HEK293T (cell line): ENCODE results near the gene NKPD1.

Source experiments
- FOXA1 ChIP-seq: fragments of 450-650 bp; IDR thresholded peaks from 2 replicates; pipeline ENCODE4 v1.6.1; 2016; ENCODE audit warnings: mild to moderate bottlenecking
- FOXK2 ChIP-seq: fragments of 450-650 bp; IDR thresholded peaks from 2 replicates; pipeline ENCODE4 v1.6.1; 2016; ENCODE audit warnings: mild to moderate bottlenecking
- LEF1 ChIP-seq: fragments of 450-650 bp; IDR thresholded peaks from 2 replicates; pipeline ENCODE4 v1.6.1; 2017; ENCODE audit warnings: mild to moderate bottlenecking, borderline replicate concordance
- NFRKB ChIP-seq: fragments of 450-650 bp; IDR thresholded peaks from 2 replicates; pipeline ENCODE4 v1.6.1; 2016; ENCODE audit warnings: mild to moderate bottlenecking, moderate library complexity
- SP1 ChIP-seq: fragments of 450-650 bp; IDR thresholded peaks from 2 replicates; pipeline ENCODE4 v1.6.1; 2017
- SUZ12 ChIP-seq: fragments of 450-650 bp; IDR thresholded peaks from 2 replicates; pipeline ENCODE4 v1.6.1; 2016; ENCODE audit warnings: mild to moderate bottlenecking

GRCh38 chr19:45139286-45140143 is 21.3 kb downstream of the NKPD1 start:
- TF ChIP-seq LEF1 (no peak), NFRKB (no peak), FOXK2 (no peak), SUZ12 (no peak), FOXA1 (no peak), SP1 (no peak)
